CD1c-positive myeloid dendritic cell (primary cell): ENCODE results near the gene IRX4.
"Not testable (repeated sequence)": the region's sequence is repeated elsewhere in the genome, so short reads cannot be mapped to it uniquely, and the experiment has no call there.

Source experiments
- DNase-seq: peaks from one replicate; pipeline ENCODE4 v3.0.0-alpha.2; 2016; ENCODE audit errors: extremely low spot score

The IRX4 gene

DNA sequence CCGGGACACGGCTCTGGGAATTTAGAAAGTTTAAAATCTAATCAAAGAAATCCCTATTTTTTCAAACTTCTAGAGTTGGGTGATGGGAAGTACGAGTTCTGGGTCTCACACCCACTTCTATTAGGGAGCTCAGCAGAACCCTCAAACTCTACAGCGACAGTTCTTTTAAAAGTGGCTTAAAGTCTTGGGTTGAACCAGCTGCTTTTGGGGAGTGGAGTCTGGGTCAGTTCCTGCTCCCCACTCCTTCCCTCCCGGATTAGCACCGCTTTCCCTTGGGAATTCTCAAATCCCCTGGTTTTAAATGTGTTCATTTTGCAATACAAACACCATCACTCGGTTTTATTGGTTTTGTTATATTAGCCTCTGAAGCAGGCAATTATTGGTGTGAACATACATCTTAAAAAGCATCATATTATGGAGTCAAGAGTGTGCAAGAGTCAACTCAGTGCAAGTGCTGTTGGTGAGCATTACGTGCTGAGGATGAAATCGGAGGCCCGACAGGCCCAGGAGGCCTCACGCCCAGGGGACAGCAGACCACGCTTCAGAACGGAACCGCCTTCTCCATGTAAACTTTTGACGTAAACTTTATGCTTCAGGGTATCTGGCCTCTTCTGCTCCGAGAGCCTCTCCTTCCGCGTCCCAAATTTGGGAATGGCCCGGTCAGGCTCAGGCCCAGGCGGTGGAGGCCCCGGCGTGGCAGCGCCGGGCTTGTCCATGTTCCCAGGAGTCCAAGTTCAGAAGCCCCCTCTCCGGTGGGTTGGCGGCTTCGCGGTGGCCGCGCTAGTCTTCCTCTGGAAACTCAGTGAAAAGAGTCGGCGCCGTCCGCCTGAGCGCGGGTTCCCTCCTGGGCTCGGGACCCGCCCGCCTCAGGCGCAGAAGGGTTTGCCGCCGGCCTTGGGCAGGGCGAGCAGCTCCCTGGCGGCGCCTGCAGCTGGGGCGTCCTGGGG is 5.3 kb downstream of the IRX4 start:
- no peak for DNase-seq

- no peak for DNase-seq
Observed at GRCh38 chr5:1876660-1877064, 6.1 kb downstream of the IRX4 start.

GRCh38 chr5:1875843-1876659 is 6.7 kb downstream of the IRX4 start:
- no peak for DNase-seq

- DNase-seq = no peak
Observed at GRCh38 chr5:1875281-1875842, 7.4 kb downstream of the IRX4 start.

DNA sequence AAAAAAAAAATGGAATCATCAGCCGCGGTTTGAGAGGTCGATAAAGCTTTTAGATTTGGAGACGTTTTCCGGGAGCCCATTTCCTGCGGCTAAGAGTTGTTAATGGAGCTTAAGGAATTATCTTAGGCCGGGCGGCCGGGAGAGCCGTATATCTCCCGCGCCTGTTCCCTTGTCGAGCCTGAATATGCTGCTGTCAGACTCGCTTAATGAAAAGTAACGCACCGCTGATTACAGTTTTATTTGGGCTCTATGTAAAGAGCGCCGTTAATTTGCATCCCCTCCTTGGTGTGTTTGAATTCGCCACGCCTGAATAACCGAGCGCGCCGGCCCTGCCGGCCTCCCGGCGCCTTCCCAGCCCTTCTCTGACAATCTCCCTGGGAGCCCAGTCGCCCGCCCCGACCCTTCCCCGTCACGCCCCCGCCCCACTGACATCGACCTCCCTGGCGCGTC is 7.9 kb downstream of the IRX4 start:
- no peak for DNase-seq

- no peak for DNase-seq
Observed at GRCh38 chr5:1874348-1874747, 8.4 kb downstream of the IRX4 start.

DNA sequence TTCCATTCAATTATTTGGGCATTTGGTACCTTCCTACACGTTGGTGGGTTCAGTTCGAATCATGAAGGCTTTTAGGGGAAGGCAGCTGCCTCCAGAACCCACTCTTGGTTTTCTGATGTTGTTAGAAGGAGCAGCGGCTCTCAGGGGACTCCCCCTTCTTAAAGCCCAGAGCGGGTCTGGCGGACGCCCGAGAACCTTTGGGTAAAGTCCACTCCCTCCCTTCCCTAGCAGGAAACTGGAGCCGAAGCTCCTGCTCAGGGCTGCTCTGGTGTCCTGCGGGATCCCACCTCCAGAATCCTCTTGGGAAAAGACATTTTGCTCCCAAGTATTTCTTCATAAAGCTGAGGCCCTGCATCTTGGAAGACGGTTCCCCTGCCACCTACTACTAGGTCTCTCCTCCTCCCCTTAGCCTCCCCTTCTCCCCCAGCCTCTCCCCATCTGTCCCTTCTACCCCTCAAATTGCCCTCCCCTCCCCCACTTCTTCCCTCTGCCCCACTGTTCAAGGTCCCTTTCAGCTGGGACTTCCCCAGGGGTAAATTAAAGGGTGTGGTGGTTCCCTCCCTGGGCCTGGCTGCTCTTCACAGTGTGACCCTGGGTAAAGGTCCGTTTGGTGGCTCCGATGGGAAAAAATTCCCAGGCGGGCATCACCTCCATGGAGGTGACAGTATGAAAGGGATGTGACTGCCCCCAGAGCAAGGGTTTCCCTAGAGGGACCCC is 9.3 kb downstream of the IRX4 start:
- DNase-seq = no peak

GRCh38 chr5:1871441-1871840 is 11.3 kb downstream of the IRX4 start:
- no peak for DNase-seq

DNA sequence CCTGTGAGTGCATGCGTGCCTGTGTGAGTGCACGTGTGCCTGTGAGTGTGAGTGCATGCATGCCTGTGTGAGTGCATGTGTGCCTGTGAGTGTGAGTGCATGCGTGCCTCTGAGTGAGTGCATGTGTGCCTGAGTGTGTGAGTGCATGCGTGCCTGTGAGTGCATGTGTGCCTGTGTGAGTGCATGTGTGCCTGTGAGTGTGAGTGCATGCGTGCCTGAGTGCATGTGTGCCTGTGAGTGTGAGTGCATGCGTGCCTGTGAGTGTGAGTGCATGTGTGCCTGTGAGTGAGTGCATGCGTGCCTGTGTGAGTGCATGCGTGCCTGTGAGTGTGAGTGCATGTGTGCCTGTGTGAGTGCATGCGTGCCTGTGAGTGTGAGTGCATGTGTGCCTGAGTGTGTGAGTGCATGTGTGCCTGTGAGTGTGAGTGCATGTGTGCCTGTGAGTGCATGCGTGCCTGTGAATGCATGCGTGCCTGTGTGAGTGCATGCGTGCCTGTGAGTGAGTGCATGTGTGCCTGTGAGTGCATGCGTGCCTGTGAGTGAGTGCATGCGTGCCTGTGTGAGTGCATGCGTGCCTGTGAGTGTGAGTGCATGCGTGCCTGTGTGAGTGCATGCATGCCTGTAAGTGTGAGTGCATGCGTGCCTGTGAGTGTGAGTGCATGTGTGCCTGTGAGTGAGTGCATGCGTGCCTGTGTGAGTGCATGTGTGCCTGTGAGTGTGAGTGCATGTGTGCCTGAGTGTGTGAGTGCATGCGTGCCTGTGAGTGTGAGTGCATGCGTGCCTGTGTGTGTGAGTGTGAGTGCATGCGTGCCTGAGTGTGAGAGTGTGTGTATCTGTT is 12.1 kb downstream of the IRX4 start:
- not testable (repeated sequence) for DNase-seq

- DNase-seq = no peak
Observed at GRCh38 chr5:1868886-1869475, 13.7 kb downstream of the IRX4 start.

GRCh38 chr5:1867815-1868143 is 14.9 kb downstream of the IRX4 start:
- DNase-seq = no peak

DNA sequence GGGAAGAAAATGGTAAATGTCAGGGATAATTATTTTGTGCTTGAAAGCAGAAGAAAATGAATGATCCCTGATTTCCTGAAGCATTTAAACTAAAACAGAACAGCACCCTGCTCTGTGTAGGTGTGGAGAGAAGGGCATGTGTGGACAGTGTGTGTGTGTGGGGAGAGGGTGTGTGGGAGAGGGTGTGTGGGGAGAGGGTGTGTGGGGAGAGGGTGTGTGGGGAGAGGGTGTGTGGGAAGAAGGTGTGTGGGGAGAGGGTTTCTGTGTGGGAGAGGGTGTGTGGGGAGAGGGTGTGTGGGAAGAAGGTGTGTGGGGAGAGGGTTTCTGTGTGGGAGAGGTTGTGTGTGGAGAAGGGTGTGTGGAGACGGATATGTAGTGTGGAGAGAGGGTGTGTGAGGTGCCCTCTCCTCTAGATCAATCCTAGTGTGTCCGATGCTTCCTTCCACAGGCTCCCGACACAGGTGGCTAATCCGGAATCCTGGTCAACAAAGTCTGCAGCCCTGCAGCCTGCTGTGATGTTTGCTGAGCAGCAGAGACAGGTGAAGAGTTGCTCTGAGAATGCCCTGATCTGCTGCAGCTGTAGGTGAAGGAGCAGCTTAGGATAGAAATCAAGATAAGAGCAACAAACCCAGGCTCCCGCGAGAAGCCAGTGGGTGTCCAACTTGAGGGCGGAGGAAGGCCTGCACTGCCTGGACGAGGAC is 15.5 kb downstream of the IRX4 start:
- no peak for DNase-seq

- DNase-seq = no peak
Observed at GRCh38 chr5:1865948-1866347, 16.8 kb downstream of the IRX4 start.

DNA sequence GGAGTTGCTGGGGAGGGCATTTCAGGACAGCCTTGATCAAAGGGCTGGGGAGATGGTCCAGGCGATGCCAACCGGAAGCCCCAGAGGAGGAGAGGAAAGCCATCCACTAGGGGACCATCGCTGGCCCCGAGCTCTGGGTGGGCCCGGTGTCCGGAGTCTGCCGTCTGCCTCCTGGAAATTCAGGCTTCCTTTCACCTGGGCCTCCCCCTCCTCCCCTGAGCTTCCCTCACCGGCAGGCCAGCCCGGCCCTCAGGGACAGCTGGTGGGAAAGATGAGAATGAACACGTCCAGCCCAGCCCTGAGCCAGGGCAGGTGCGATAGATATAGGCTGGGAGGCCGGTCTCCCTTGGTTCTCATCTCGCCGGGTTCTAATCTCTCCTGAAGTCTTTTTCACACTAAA is 17.2 kb downstream of the IRX4 start:
- DNase-seq = no peak

DNA sequence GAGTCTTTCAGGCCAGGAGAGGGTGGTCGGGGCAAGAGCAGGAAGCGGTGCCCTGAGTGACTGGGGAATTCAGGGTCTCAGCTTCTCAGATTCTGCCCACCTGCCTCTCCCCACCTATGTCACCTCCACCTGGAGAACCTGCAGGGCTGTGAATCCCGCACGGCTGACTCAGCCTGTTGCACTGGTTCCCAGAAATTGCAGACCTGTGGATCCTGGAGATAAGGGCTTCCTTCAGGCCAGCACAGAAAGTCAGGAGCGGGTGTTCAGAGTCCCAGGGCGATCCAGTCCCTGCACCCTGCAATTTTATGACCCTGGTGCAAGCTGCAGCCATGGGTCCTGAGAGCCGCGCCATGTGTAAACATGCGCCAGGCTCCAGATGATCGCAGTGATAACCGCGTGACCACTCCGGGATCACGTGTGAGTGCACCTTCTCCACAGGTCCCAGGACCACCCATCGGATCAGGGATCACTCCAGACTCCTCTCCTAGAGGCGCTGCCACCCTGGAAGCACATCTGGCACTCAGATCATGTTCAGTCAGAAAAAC is 17.8 kb downstream of the IRX4 start:
- no peak for DNase-seq

DNA sequence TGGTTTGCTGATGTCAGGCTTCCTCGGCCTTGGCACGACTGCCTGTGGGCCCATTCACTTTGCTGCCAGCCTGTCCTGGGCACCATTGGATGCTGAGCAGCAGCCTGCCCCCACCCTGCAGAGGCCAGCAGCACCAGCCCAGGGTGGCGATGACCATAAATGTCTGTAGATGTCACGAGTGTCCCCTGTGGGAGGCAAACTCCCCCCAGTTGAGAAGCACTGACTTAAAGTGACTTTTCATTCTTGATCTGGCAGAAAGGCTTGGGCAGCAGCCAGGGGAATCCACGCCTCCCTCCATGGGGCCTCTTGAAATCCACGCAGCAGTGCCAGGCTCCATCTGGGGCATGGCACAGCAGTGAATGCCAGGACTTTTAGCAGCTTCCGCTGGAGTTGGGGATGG is 21.8 kb downstream of the IRX4 start:
- no peak for DNase-seq

- no peak for DNase-seq
Observed at GRCh38 chr5:1860021-1860610, 22.6 kb downstream of the IRX4 start.

DNA sequence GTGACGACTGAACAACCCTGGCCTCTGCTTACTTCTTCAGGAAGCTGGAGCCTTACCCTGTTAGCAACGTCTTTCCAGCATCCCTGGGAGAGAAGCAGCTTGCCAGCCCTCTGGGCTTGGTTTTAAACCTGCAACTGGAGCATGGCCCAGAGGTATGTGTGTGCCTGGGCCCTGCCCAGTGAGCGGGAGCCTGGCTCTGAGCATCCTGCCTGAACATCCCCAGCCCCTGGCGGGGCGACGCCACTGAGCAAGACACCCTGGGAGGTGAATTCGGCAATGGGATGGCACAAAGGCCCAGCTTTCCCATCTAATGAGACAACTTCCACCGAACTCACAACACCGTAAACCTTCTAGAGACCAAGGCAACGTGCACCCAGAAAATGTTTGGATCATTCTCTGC is 23.6 kb downstream of the IRX4 start:
- DNase-seq = no peak

- DNase-seq = no peak
Observed at GRCh38 chr5:1858436-1858835, 24.3 kb downstream of the IRX4 start.
